Activated CD4-positive, alpha-beta T cell treated with anti-CD3 and anti-CD28 coated beads, Interleukin-2, amount 10 ng/mL, durations not matched to agents 7 days and 5 days (primary cell): ENCODE data around the gene PRDM8. TPM values are rescaled to one million over a fixed set of nuclear protein-coding genes. Genes with fewer than 3 reads are reported as not detected.
A peak's percentile ranks its signal among the peaks of the same experiment; 100 is the strongest.

Experiments
- CTCF ChIA-PET: fragments of 350-600 bp; sonication (Branson Sonifier 250); formaldehyde crosslinking; loops from one replicate; lab custom pipeline; 2021; ENCODE audit warnings: antibody characterized with exemption; lab: Charles Lee
- POLR2A ChIA-PET: fragments of 350-600 bp; sonication (Branson Sonifier 250); formaldehyde crosslinking; loops from one replicate; lab custom pipeline; 2021; ENCODE audit warnings: antibody characterized with exemption; lab: Charles Lee
- DNase-seq: peaks from one replicate; pipeline ENCODE4 v3.0.0-alpha.2; 2020
- H3K27ac Mint-ChIP-seq: one replicate; pipeline ENCODE4 v1.8.0; 2021; ENCODE audit warnings: mild to moderate bottlenecking, moderate library complexity, mixed read lengths
- H3K27me3 Mint-ChIP-seq: one replicate; pipeline ENCODE4 v1.8.0; 2021; ENCODE audit warnings: mixed read lengths
- H3K36me3 Mint-ChIP-seq: one replicate; pipeline ENCODE4 v1.8.0; 2021; ENCODE audit warnings: low read depth, mixed read lengths
- H3K4me1 Mint-ChIP-seq: one replicate; pipeline ENCODE4 v1.8.0; 2021; ENCODE audit warnings: mixed read lengths
- H3K4me3 Mint-ChIP-seq: one replicate; pipeline ENCODE4 v1.8.0; 2021; ENCODE audit warnings: mild to moderate bottlenecking, moderate library complexity, mixed read lengths
- H3K9me3 Mint-ChIP-seq: one replicate; pipeline ENCODE4 v1.8.0; 2021; ENCODE audit warnings: mixed read lengths
- total RNA-seq, 2 experiments: library from RNA; stranded (reverse); gene quantifications; one replicate each; pipeline ENCODE4 v1.2.3, GENCODE V29; 2021

PRDM8 gene
- total RNA-seq, 2 experiments from 2014 or later: 4.8 to 5.2 TPM

- Mint-ChIP-seq H3K27ac (peak overlapping the region; percentile 97), H3K27me3 (peaks cover 25% of the 10 kb centered on the region), H3K4me3 (peak overlapping the region; percentile 91), H3K36me3 (peaks cover 14% of the 10 kb centered on the region), H3K9me3 (peaks cover 7% of the 10 kb centered on the region), H3K4me1 (peaks cover 54% of the 10 kb centered on the region)
- ChIA-PET POLR2A (no interaction called here), CTCF (interaction anchor here (0.7 to 8.9 kb wide), 14 partner anchors 9 to 362 kb away, joined by 3 to 91 read pairs (median 3); no protein-coding TSS in a partner anchor)
- peak; percentile 35 for DNase-seq
These were observed 12.2 kb upstream of the PRDM8 start for GRCh38 chr4:80184825-80185756.

- no peak for DNase-seq
- peaks cover 47% of the 10 kb centered on the region for H3K4me1 Mint-ChIP-seq
- H3K9me3 Mint-ChIP-seq: no peaks in the 10 kb centered on the region
- H3K36me3 Mint-ChIP-seq: peaks cover 8% of the 10 kb centered on the region
- CTCF ChIA-PET: interaction anchor here (1.0 to 8.9 kb wide), 6 partner anchors 13 to 114 kb away, joined by 3 to 91 read pairs (median 18); no protein-coding TSS in a partner anchor
- H3K4me3 Mint-ChIP-seq: peak overlapping the region; percentile 91
- H3K27ac Mint-ChIP-seq: peak overlapping the region; percentile 97
- H3K27me3 Mint-ChIP-seq: peaks cover 25% of the 10 kb centered on the region
- POLR2A ChIA-PET: no interaction called here
These were observed 11.3 kb upstream of the PRDM8 start for GRCh38 chr4:80185787-80186548.

GRCh38 chr4:80186676-80187075 is 10.6 kb upstream of the PRDM8 start:
- H3K4me1 Mint-ChIP-seq: peaks cover 43% of the 10 kb centered on the region
- H3K36me3 Mint-ChIP-seq: peaks cover 8% of the 10 kb centered on the region
- no peak for DNase-seq
- CTCF ChIA-PET: interaction anchor here (1.0 to 8.9 kb wide), 4 partner anchors 13 to 58 kb away, joined by 4 to 91 read pairs (median 52); no protein-coding TSS in a partner anchor
- H3K27me3 Mint-ChIP-seq: peaks cover 28% of the 10 kb centered on the region
- no peak overlapping the region for H3K27ac Mint-ChIP-seq
- no peak overlapping the region for H3K4me3 Mint-ChIP-seq
- H3K9me3 Mint-ChIP-seq: no peaks in the 10 kb centered on the region
- POLR2A ChIA-PET: interaction anchor here (0.6 kb wide), 1 partner anchor 9 kb away, joined by 3 read pairs; no protein-coding TSS in a partner anchor

- no peaks in the 10 kb centered on the region for H3K9me3 Mint-ChIP-seq
- H3K4me1 Mint-ChIP-seq: peaks cover 33% of the 10 kb centered on the region
- no peak overlapping the region for H3K4me3 Mint-ChIP-seq
- CTCF ChIA-PET: interaction anchor here (0.6 to 4.2 kb wide), 3 partner anchors 9 to 1650 kb away, joined by 3 to 33 read pairs (median 4); no protein-coding TSS in a partner anchor
- no peak for DNase-seq
- POLR2A ChIA-PET: no interaction called here
- H3K27ac Mint-ChIP-seq: no peak overlapping the region
- H3K36me3 Mint-ChIP-seq: peaks cover 6% of the 10 kb centered on the region
- H3K27me3 Mint-ChIP-seq: peaks cover 31% of the 10 kb centered on the region
These were observed 9.6 kb upstream of the PRDM8 start for GRCh38 chr4:80187677-80188076.

- CTCF ChIA-PET: interaction anchor here (1.2 to 4.2 kb wide), 2 partner anchors 9 to 13 kb away, joined by 4 to 33 read pairs; no protein-coding TSS in a partner anchor
- no peak for DNase-seq
- H3K27me3 Mint-ChIP-seq: peaks cover 38% of the 10 kb centered on the region
- no peak overlapping the region for H3K4me3 Mint-ChIP-seq
- no peak overlapping the region for H3K27ac Mint-ChIP-seq
- peaks cover 6% of the 10 kb centered on the region for H3K36me3 Mint-ChIP-seq
- POLR2A ChIA-PET: no interaction called here
- peaks cover 26% of the 10 kb centered on the region for H3K4me1 Mint-ChIP-seq
- H3K9me3 Mint-ChIP-seq: no peaks in the 10 kb centered on the region
These were observed 8.9 kb upstream of the PRDM8 start for GRCh38 chr4:80188457-80188800.

- Mint-ChIP-seq H3K27ac (no peak overlapping the region), H3K9me3 (no peaks in the 10 kb centered on the region), H3K27me3 (peaks cover 43% of the 10 kb centered on the region), H3K4me1 (peaks cover 25% of the 10 kb centered on the region), H3K36me3 (peaks cover 6% of the 10 kb centered on the region), H3K4me3 (no peak overlapping the region)
- DNase-seq: no peak
- POLR2A ChIA-PET: no interaction called here
- CTCF ChIA-PET: interaction anchor here (1.8 kb wide), 1 partner anchor 48 kb away, joined by 4 read pairs; no protein-coding TSS in a partner anchor
These were observed 8.4 kb upstream of the PRDM8 start for GRCh38 chr4:80188801-80189458.

GRCh38 chr4:80189581-80189955 is 7.7 kb upstream of the PRDM8 start:
- POLR2A ChIA-PET: no interaction called here

GRCh38 chr4:80189956-80190677 is 7.2 kb upstream of the PRDM8 start:
- POLR2A ChIA-PET: no interaction called here
- DNase-seq: no peak
- no peak overlapping the region for H3K27ac Mint-ChIP-seq
- no peak overlapping the region for H3K4me3 Mint-ChIP-seq
- H3K27me3 Mint-ChIP-seq: peaks cover 49% of the 10 kb centered on the region
- H3K4me1 Mint-ChIP-seq: peaks cover 17% of the 10 kb centered on the region
- peaks cover 7% of the 10 kb centered on the region for H3K36me3 Mint-ChIP-seq
- H3K9me3 Mint-ChIP-seq: no peaks in the 10 kb centered on the region
- CTCF ChIA-PET: interaction anchor here (1.1 to 1.8 kb wide), 3 partner anchors 9 to 64 kb away, joined by 4 to 6 read pairs (median 5); no protein-coding TSS in a partner anchor

More at GRCh38 chr4:80189581-80189955, 7.7 kb upstream of the PRDM8 start:
- no peak for DNase-seq
- Mint-ChIP-seq H3K36me3 (peaks cover 6% of the 10 kb centered on the region), H3K4me1 (peaks cover 21% of the 10 kb centered on the region), H3K9me3 (no peaks in the 10 kb centered on the region), H3K4me3 (no peak overlapping the region), H3K27ac (no peak overlapping the region), H3K27me3 (peaks cover 46% of the 10 kb centered on the region)
- CTCF ChIA-PET: interaction anchor here (1.8 kb wide), 1 partner anchor 49 kb away, joined by 4 read pairs; no protein-coding TSS in a partner anchor

- Mint-ChIP-seq H3K9me3 (no peaks in the 10 kb centered on the region), H3K27ac (no peak overlapping the region), H3K27me3 (peaks cover 52% of the 10 kb centered on the region), H3K4me3 (no peak overlapping the region), H3K36me3 (peaks cover 18% of the 10 kb centered on the region), H3K4me1 (peaks cover 16% of the 10 kb centered on the region)
- DNase-seq: no peak
- ChIA-PET CTCF (interaction anchor here (2.2 kb wide), 1 partner anchor 10 kb away, joined by 8 read pairs; no protein-coding TSS in a partner anchor), POLR2A (no interaction called here)
These were observed 4.9 kb upstream of the PRDM8 start for GRCh38 chr4:80192252-80192866.

GRCh38 chr4:80192937-80193336 is 4.4 kb upstream of the PRDM8 start:
- CTCF ChIA-PET: interaction anchor here (2.2 kb wide), 1 partner anchor 9 kb away, joined by 8 read pairs; no protein-coding TSS in a partner anchor

More at GRCh38 chr4:80192937-80193336, 4.4 kb upstream of the PRDM8 start:
- Mint-ChIP-seq H3K36me3 (peaks cover 23% of the 10 kb centered on the region), H3K4me3 (no peak overlapping the region), H3K9me3 (no peaks in the 10 kb centered on the region), H3K27me3 (peaks cover 54% of the 10 kb centered on the region), H3K27ac (no peak overlapping the region), H3K4me1 (peaks cover 22% of the 10 kb centered on the region)
- POLR2A ChIA-PET: no interaction called here
- DNase-seq: no peak
